Glutamatergic neuron (in vitro differentiated cells): Measurements from ENCODE around the gene SALL2. TPM values are rescaled to one million over a fixed set of nuclear protein-coding genes. Genes with fewer than 3 reads are reported as not detected.

Source experiments
- DNase-seq: peaks from one replicate; pipeline ENCODE4 v3.0.0; 2022
- H3K27ac Mint-ChIP-seq: one replicate; pipeline ENCODE4 v1.8.0; 2020; ENCODE audit warnings: mild to moderate bottlenecking, mixed read lengths, inconsistent platforms; ENCODE audit not compliant: unreplicated experiment
- H3K27me3 Mint-ChIP-seq: one replicate; pipeline ENCODE4 v1.8.0; 2020; ENCODE audit warnings: mild to moderate bottlenecking, moderate library complexity, mixed read lengths, inconsistent platforms; ENCODE audit not compliant: unreplicated experiment
- H3K36me3 Mint-ChIP-seq: one replicate; pipeline ENCODE4 v1.8.0; 2020; ENCODE audit warnings: mild to moderate bottlenecking, mixed read lengths, inconsistent platforms; ENCODE audit not compliant: unreplicated experiment
- H3K4me1 Mint-ChIP-seq: one replicate; pipeline ENCODE4 v1.8.0; 2020; ENCODE audit warnings: mild to moderate bottlenecking, low read depth, mixed read lengths, inconsistent platforms; ENCODE audit not compliant: unreplicated experiment
- H3K4me3 Mint-ChIP-seq: one replicate; pipeline ENCODE4 v1.8.0; 2020; ENCODE audit warnings: mild to moderate bottlenecking, mixed read lengths, inconsistent platforms; ENCODE audit not compliant: unreplicated experiment
- H3K9me3 Mint-ChIP-seq: one replicate; pipeline ENCODE4 v1.8.0; 2020; ENCODE audit warnings: mild to moderate bottlenecking, moderate library complexity, mixed read lengths, inconsistent platforms; ENCODE audit not compliant: unreplicated experiment
- CTCF ChIP-seq: fragments of 200-600 bp; sonication (generic); IDR thresholded peaks from one replicate; pipeline ENCODE4 v1.5.0; 2021; ENCODE audit not compliant: partially characterized antibody, unreplicated experiment
- total RNA-seq: library from RNA; stranded (reverse); fragmentation: NEBNext Ultra II Directional; extraction: Animal tissue kit (Norgen Biotek cat#: 25700); gene quantifications from one replicate; pipeline ENCODE4 v1.2.1, GENCODE V29; 2021; ENCODE audit not compliant: unreplicated experiment

SALL2 gene
- total RNA-seq, 1 donor from 2014 or later: 62.9 TPM

GRCh38 chr14:21503376-21503775 is 22.8 kb downstream of the SALL2 start:
- no peak for DNase-seq
- Mint-ChIP-seq H3K27ac (peak overlapping the region; percentile 28), H3K36me3 (no peaks in the 10 kb centered on the region), H3K9me3 (no peaks in the 10 kb centered on the region), H3K4me1 (no peaks in the 10 kb centered on the region), H3K27me3 (no peaks in the 10 kb centered on the region), H3K4me3 (no peak overlapping the region)
- no peak for TF ChIP-seq CTCF

- no peak for DNase-seq
- no peaks in the 10 kb centered on the region for H3K36me3 Mint-ChIP-seq
- no peak overlapping the region for H3K27ac Mint-ChIP-seq
- no peaks in the 10 kb centered on the region for H3K27me3 Mint-ChIP-seq
- H3K9me3 Mint-ChIP-seq: no peaks in the 10 kb centered on the region
- no peaks in the 10 kb centered on the region for H3K4me1 Mint-ChIP-seq
- no peak overlapping the region for H3K4me3 Mint-ChIP-seq
- no peak for TF ChIP-seq CTCF
Observed at GRCh38 chr14:21501568-21501967, 24.6 kb downstream of the SALL2 start.

- no peaks in the 10 kb centered on the region for H3K27me3 Mint-ChIP-seq
- H3K4me1 Mint-ChIP-seq: no peaks in the 10 kb centered on the region
- H3K9me3 Mint-ChIP-seq: no peaks in the 10 kb centered on the region
- no peak overlapping the region for H3K4me3 Mint-ChIP-seq
- no peaks in the 10 kb centered on the region for H3K36me3 Mint-ChIP-seq
- DNase-seq: no peak
- no peak overlapping the region for H3K27ac Mint-ChIP-seq
- peak; percentile 82 for TF ChIP-seq CTCF
Observed at GRCh38 chr14:21498540-21499526, 27.3 kb downstream of the SALL2 start.

GRCh38 chr14:21496453-21496852 is 29.7 kb downstream of the SALL2 start:
- Mint-ChIP-seq H3K36me3 (no peaks in the 10 kb centered on the region), H3K4me3 (no peak overlapping the region)

More at GRCh38 chr14:21496453-21496852, 29.7 kb downstream of the SALL2 start:
- no peak for DNase-seq
- Mint-ChIP-seq H3K27ac (no peak overlapping the region), H3K4me1 (no peaks in the 10 kb centered on the region), H3K9me3 (no peaks in the 10 kb centered on the region), H3K27me3 (no peaks in the 10 kb centered on the region)
- no peak for TF ChIP-seq CTCF
